Non-pigmented ciliary epithelial cell (primary cell): Measurements from ENCODE around the gene EOGT.

ENCODE experiments used
- DNase-seq: peaks from one replicate; pipeline ENCODE4 v3.0.0-alpha.2; 2010; ENCODE audit warnings: low read depth

The EOGT gene

GRCh38 chr3:69009559-69010410, 3.7 kb downstream of the EOGT start:
- no peak for DNase-seq

GRCh38 chr3:69008980-69009379, 4.5 kb downstream of the EOGT start:
- no peak for DNase-seq

- no peak for DNase-seq
Observed at GRCh38 chr3:69005791-69006482, 7.5 kb downstream of the EOGT start.

- DNase-seq, result no peak
Observed at GRCh38 chr3:69005071-69005790, 8.3 kb downstream of the EOGT start.

- DNase-seq, result no peak
Observed at GRCh38 chr3:69004138-69004537, 9.3 kb downstream of the EOGT start.

GRCh38 chr3:68999605-69000004, 13.9 kb downstream of the EOGT start:
- no peak for DNase-seq

GRCh38 chr3:68999158-68999557, 14.3 kb downstream of the EOGT start:
- DNase-seq, result no peak

- DNase-seq, result no peak
Observed at GRCh38 chr3:68997887-68998286, 15.6 kb downstream of the EOGT start.

- no peak for DNase-seq
Observed at GRCh38 chr3:68996356-68996995, 17.0 kb downstream of the EOGT start.

- DNase-seq, result no peak
Observed at GRCh38 chr3:68988740-68989139, 24.7 kb downstream of the EOGT start.

- DNase-seq, result no peak
Observed at GRCh38 chr3:68987322-68987721, 26.2 kb downstream of the EOGT start.

- no peak for DNase-seq
Observed at GRCh38 chr3:68986496-68987208, 26.8 kb downstream of the EOGT start.

- no peak for DNase-seq
Observed at GRCh38 chr3:68985146-68985790, 28.2 kb downstream of the EOGT start.

GRCh38 chr3:68984011-68984530, 29.4 kb downstream of the EOGT start:
- no peak for DNase-seq

GRCh38 chr3:68977486-68978167, 35.9 kb downstream of the EOGT start:
- DNase-seq, result no peak

GRCh38 chr3:68974711-68975110, 38.8 kb downstream of the EOGT start:
- no peak for DNase-seq

GRCh38 chr3:68973639-68974038, 39.8 kb downstream of the EOGT start:
- no peak for DNase-seq

GRCh38 chr3:68972358-68972979, 41.0 kb downstream of the EOGT start:
- DNase-seq, result peak; percentile 6

GRCh38 chr3:68964694-68965093, 48.8 kb downstream of the EOGT start:
- no peak for DNase-seq

GRCh38 chr3:68963891-68964290, 49.6 kb downstream of the EOGT start:
- no peak for DNase-seq
